Measurements from ENCODE around the gene PLOD3. TPM values are rescaled to one million over a fixed set of nuclear protein-coding genes. Genes with fewer than 3 reads are reported as not detected.

PLOD3 gene
- total RNA-seq, 1 experiment from 2014 or later = 112 TPM

- intact Hi-C loops (cut with micrococcal nuclease; ENCODE audit: unreplicated experiment) = no loop called here
- Histone ChIP-seq H3K9me3 (no peaks in the 10 kb centered on the region), H3K4me3 (ENCODE audit: low read depth, low read length) (no peak overlapping the region), H3K27me3 (replicated peaks; ENCODE audit: control insufficient read depth, insufficient read depth, low read length) (no peaks in the 10 kb centered on the region), H3K36me3 (ENCODE audit: control insufficient read depth, insufficient read depth, low read length) (no peaks in the 10 kb centered on the region; the same call in 1 of the 2 replicates), H3K4me1 (peaks cover 13% of the 10 kb centered on the region)
- Mint-ChIP-seq H3K9me3 (ENCODE audit: unreplicated experiment) (no peaks in the 10 kb centered on the region), H3K36me3 (ENCODE audit: insufficient read depth, unreplicated experiment) (peaks cover 24% of the 10 kb centered on the region), H3K27me3 (ENCODE audit: insufficient read depth, unreplicated experiment) (no peaks in the 10 kb centered on the region), H3K27ac (ENCODE audit: unreplicated experiment) (no peak overlapping the region), H3K4me3 (ENCODE audit: unreplicated experiment) (peak overlapping the region; percentile 7), H3K4me1 (ENCODE audit: low read depth, unreplicated experiment) (peaks cover 4% of the 10 kb centered on the region)
- ChIA-PET CTCF (interaction anchor here (0.5 to 1.8 kb wide), 3 partner anchors 38 to 124 kb away, joined by 3 to 6 read pairs (median 5); partner anchors contain the start of gene COL26A1), POLR2A (interaction anchor here (0.5 to 0.7 kb wide), 2 partner anchors 29 to 54 kb away, joined by 3 to 10 read pairs; no protein-coding TSS in a partner anchor)
- TF ChIP-seq CTCF (IDR thresholded peaks at IDR 0.05; ENCODE audit: insufficient read depth in 1 of 2, low read depth in 1 of 2, low read length in 1 of 2, severe bottlenecking in 1 of 2, unreplicated experiment in 1 of 2) = no peak
- DNase-seq = peak in 1 of 2 experiments; percentile 79
- BruUV-seq (replicated peaks) = no TSS peak
These were observed 21.1 kb upstream of the PLOD3 start for GRCh38 chr7:101238226-101239182.

GRCh38 chr7:101237206-101238067 lies 20.1 kb upstream of the PLOD3 start, which contains the start of gene CLDN15:
Gene CLDN15 (minus strand): TSS chr7:101237802. CDS start chr7:101237581, 221 bp downstream.
- POLR2A ChIA-PET = interaction anchor here (0.5 to 0.7 kb wide), 2 partner anchors 28 to 55 kb away, joined by 3 to 10 read pairs; no protein-coding TSS in a partner anchor
- BruUV-seq (replicated peaks) = no TSS peak
- peak in 1 of 2 experiments; percentile 60 for DNase-seq
- peaks cover 27% of the 10 kb centered on the region for H3K36me3 Mint-ChIP-seq (ENCODE audit: insufficient read depth, unreplicated experiment)
- H3K27me3 Mint-ChIP-seq (ENCODE audit: insufficient read depth, unreplicated experiment) = no peaks in the 10 kb centered on the region
- TF ChIP-seq CTCF (IDR thresholded peaks at IDR 0.05; ENCODE audit: insufficient read depth in 1 of 2, low read depth in 1 of 2, low read length in 1 of 2, severe bottlenecking in 1 of 2, unreplicated experiment in 1 of 2) = no peak
- no peak within 1 kb of the TSS for H3K27ac Mint-ChIP-seq (ENCODE audit: unreplicated experiment)
- H3K4me1 Mint-ChIP-seq (ENCODE audit: low read depth, unreplicated experiment) = peaks cover 11% of the 10 kb centered on the region
- CTCF ChIA-PET = interaction anchor here (0.6 to 1.8 kb wide), 3 partner anchors 37 to 45 kb away, joined by 3 to 6 read pairs (median 4); no protein-coding TSS in a partner anchor
- Histone ChIP-seq H3K9me3 (no peaks in the 10 kb centered on the region), H3K4me3 (ENCODE audit: low read depth, low read length) (no peak within 1 kb of the TSS), H3K4me1 (peaks cover 14% of the 10 kb centered on the region), H3K27me3 (replicated peaks; ENCODE audit: control insufficient read depth, insufficient read depth, low read length) (no peaks in the 10 kb centered on the region), H3K36me3 (ENCODE audit: control insufficient read depth, insufficient read depth, low read length) (no peaks in the 10 kb centered on the region; the same call in 1 of the 2 replicates)
- intact Hi-C loops (cut with micrococcal nuclease; ENCODE audit: unreplicated experiment) = no loop called here
- peak within 1 kb of the TSS; percentile 7 for H3K4me3 Mint-ChIP-seq (ENCODE audit: unreplicated experiment)
- no peaks in the 10 kb centered on the region for H3K9me3 Mint-ChIP-seq (ENCODE audit: unreplicated experiment)

All from Caco-2 (cell line).